HUES48 (cell line): Measurements from ENCODE around the gene ACOT9.
A peak's percentile ranks its signal among the peaks of the same experiment; 100 is the strongest.

Experiments used
- H3K27ac ChIP-seq: one replicate; pipeline ENCODE4 v1.7.0; 2013; ENCODE audit warnings: low read depth, low read length, inconsistent platforms
- H3K27me3 ChIP-seq: 2 replicates; pipeline ENCODE4 v1.6.1; 2013; ENCODE audit warnings: mild to moderate bottlenecking, low read length; ENCODE audit not compliant: control insufficient read depth, insufficient read depth
- H3K36me3 ChIP-seq: 2 replicates; pipeline ENCODE4 v1.6.1; 2013; ENCODE audit warnings: low read length; ENCODE audit not compliant: control insufficient read depth, insufficient read depth
- H3K4me1 ChIP-seq: 2 replicates; pipeline ENCODE4 v1.6.1; 2013; ENCODE audit warnings: mild to moderate bottlenecking, low read length; ENCODE audit not compliant: control insufficient read depth, insufficient read depth
- H3K4me3 ChIP-seq: 2 replicates; pipeline ENCODE4 v1.5.1; 2013; ENCODE audit warnings: mild to moderate bottlenecking, low read depth, low read length
- H3K9ac ChIP-seq: 2 replicates; pipeline ENCODE4 v1.6.1; 2013; ENCODE audit warnings: mild to moderate bottlenecking, low read depth, low read length, moderate library complexity
- H3K9me3 ChIP-seq: 2 replicates; pipeline ENCODE4 v1.6.1; 2013; ENCODE audit warnings: low read length; ENCODE audit not compliant: control insufficient read depth, insufficient read depth

The ACOT9 gene

GRCh38 chrX:23737413-23737812, 5.7 kb downstream of the ACOT9 start:
- H3K27me3 ChIP-seq: no peaks in the 10 kb centered on the region
- H3K4me3 ChIP-seq: no peak overlapping the region
- H3K27ac ChIP-seq: no peak overlapping the region
- H3K9me3 ChIP-seq: no peaks in the 10 kb centered on the region
- H3K9ac ChIP-seq: no peak overlapping the region
- peaks cover 12% of the 10 kb centered on the region for H3K36me3 ChIP-seq
- H3K4me1 ChIP-seq: peaks cover 10% of the 10 kb centered on the region

GRCh38 chrX:23736030-23736429, 7.0 kb downstream of the ACOT9 start:
- Histone ChIP-seq H3K4me1 (peaks cover 10% of the 10 kb centered on the region), H3K9me3 (no peaks in the 10 kb centered on the region), H3K27ac (no peak overlapping the region), H3K36me3 (peaks cover 22% of the 10 kb centered on the region), H3K9ac (no peak overlapping the region), H3K4me3 (no peak overlapping the region), H3K27me3 (no peaks in the 10 kb centered on the region)

GRCh38 chrX:23732704-23733103, 10.4 kb downstream of the ACOT9 start:
- peak overlapping the region; percentile 38 for H3K27ac ChIP-seq
- H3K4me3 ChIP-seq: no peak overlapping the region
- peaks cover 10% of the 10 kb centered on the region for H3K4me1 ChIP-seq
- no peaks in the 10 kb centered on the region for H3K9me3 ChIP-seq
- H3K36me3 ChIP-seq: peaks cover 43% of the 10 kb centered on the region
- no peaks in the 10 kb centered on the region for H3K27me3 ChIP-seq
- no peak overlapping the region for H3K9ac ChIP-seq

GRCh38 chrX:23731951-23732350, 11.1 kb downstream of the ACOT9 start:
- Histone ChIP-seq H3K9me3 (no peaks in the 10 kb centered on the region), H3K4me3 (no peak overlapping the region), H3K36me3 (peaks cover 43% of the 10 kb centered on the region), H3K27ac (no peak overlapping the region), H3K27me3 (no peaks in the 10 kb centered on the region), H3K4me1 (peaks cover 10% of the 10 kb centered on the region), H3K9ac (no peak overlapping the region)

- Histone ChIP-seq H3K36me3 (peaks cover 44% of the 10 kb centered on the region), H3K27ac (no peak overlapping the region), H3K4me3 (no peak overlapping the region), H3K9ac (no peak overlapping the region), H3K27me3 (no peaks in the 10 kb centered on the region), H3K4me1 (peaks cover 10% of the 10 kb centered on the region), H3K9me3 (no peaks in the 10 kb centered on the region)
Observed at GRCh38 chrX:23729214-23729613, 13.9 kb downstream of the ACOT9 start.

- Histone ChIP-seq H3K27me3 (no peaks in the 10 kb centered on the region), H3K9me3 (no peaks in the 10 kb centered on the region), H3K36me3 (peaks cover 50% of the 10 kb centered on the region), H3K4me1 (no peaks in the 10 kb centered on the region), H3K4me3 (no peak overlapping the region), H3K27ac (no peak overlapping the region), H3K9ac (no peak overlapping the region)
Observed at GRCh38 chrX:23727206-23727605, 15.9 kb downstream of the ACOT9 start.

GRCh38 chrX:23726191-23726590, 16.9 kb downstream of the ACOT9 start:
- Histone ChIP-seq H3K36me3 (peaks cover 52% of the 10 kb centered on the region), H3K4me1 (no peaks in the 10 kb centered on the region), H3K9ac (no peak overlapping the region), H3K27ac (no peak overlapping the region), H3K4me3 (no peak overlapping the region), H3K27me3 (no peaks in the 10 kb centered on the region), H3K9me3 (no peaks in the 10 kb centered on the region)

GRCh38 chrX:23720117-23720677, 22.9 kb downstream of the ACOT9 start:
- Histone ChIP-seq H3K36me3 (peaks cover 59% of the 10 kb centered on the region), H3K27ac (no peak overlapping the region), H3K27me3 (no peaks in the 10 kb centered on the region), H3K9me3 (no peaks in the 10 kb centered on the region), H3K4me1 (peaks cover 7% of the 10 kb centered on the region), H3K9ac (no peak overlapping the region), H3K4me3 (no peak overlapping the region)

GRCh38 chrX:23705235-23705634, 37.8 kb downstream of the ACOT9 start:
- H3K9me3 ChIP-seq: no peaks in the 10 kb centered on the region
- no peak overlapping the region for H3K9ac ChIP-seq
- no peak overlapping the region for H3K27ac ChIP-seq
- no peak overlapping the region for H3K4me3 ChIP-seq
- H3K4me1 ChIP-seq: no peaks in the 10 kb centered on the region
- H3K36me3 ChIP-seq: peaks cover 55% of the 10 kb centered on the region
- H3K27me3 ChIP-seq: no peaks in the 10 kb centered on the region

GRCh38 chrX:23704673-23705206, 38.3 kb downstream of the ACOT9 start:
- H3K9me3 ChIP-seq: no peaks in the 10 kb centered on the region
- H3K36me3 ChIP-seq: peaks cover 53% of the 10 kb centered on the region
- no peaks in the 10 kb centered on the region for H3K4me1 ChIP-seq
- H3K27me3 ChIP-seq: no peaks in the 10 kb centered on the region
- H3K4me3 ChIP-seq: no peak overlapping the region
- no peak overlapping the region for H3K9ac ChIP-seq
- H3K27ac ChIP-seq: no peak overlapping the region

- Histone ChIP-seq H3K4me3 (no peak overlapping the region), H3K27ac (no peak overlapping the region), H3K4me1 (no peaks in the 10 kb centered on the region), H3K27me3 (no peaks in the 10 kb centered on the region), H3K9me3 (no peaks in the 10 kb centered on the region), H3K9ac (no peak overlapping the region), H3K36me3 (peaks cover 24% of the 10 kb centered on the region)
Observed at GRCh38 chrX:23699636-23700194, 43.4 kb downstream of the ACOT9 start.
